HK-2 (cell line): Measurements from ENCODE around the gene DPM2.
A peak's percentile ranks its signal among the peaks of the same experiment; 100 is the strongest.

Experiments used
- DNase-seq: peaks from one replicate; pipeline ENCODE4 v3.0.0-alpha.2; 2018; ENCODE audit not compliant: unreplicated experiment

DPM2 gene

GRCh38 chr9:127899128-127899943, 38.3 kb downstream of the DPM2 start, which contains the start of gene ST6GALNAC6:
ST6GALNAC6 (minus strand) TSS chr9:127899603; CDS start chr9:127897981, 1,622 bp downstream.
- DNase-seq = peak; percentile 67

- peak; percentile 49 for DNase-seq
These were observed 39.1 kb downstream of the DPM2 start for GRCh38 chr9:127898433-127899127.

GRCh38 chr9:127897193-127897692, 40.4 kb downstream of the DPM2 start:
- no peak for DNase-seq

- DNase-seq = no peak
These were observed 41.1 kb downstream of the DPM2 start for GRCh38 chr9:127896395-127897192.

GRCh38 chr9:127895811-127896210, 41.8 kb downstream of the DPM2 start:
- no peak for DNase-seq

GRCh38 chr9:127893392-127893791, 44.3 kb downstream of the DPM2 start:
- no peak for DNase-seq

GRCh38 chr9:127892831-127893230, 44.8 kb downstream of the DPM2 start:
- no peak for DNase-seq

GRCh38 chr9:127890053-127890452, 47.6 kb downstream of the DPM2 start:
- no peak for DNase-seq

- DNase-seq = no peak
These were observed 49.9 kb downstream of the DPM2 start for GRCh38 chr9:127887792-127888191.

GRCh38 chr9:127886401-127886972, 51.2 kb downstream of the DPM2 start:
- no peak for DNase-seq

GRCh38 chr9:127885508-127886281, 52.0 kb downstream of the DPM2 start:
- DNase-seq = no peak
